Ectodermal cell (in vitro differentiated cells): ENCODE data around the gene AHSP.
"Not testable (repeated sequence)": the region's sequence is repeated elsewhere in the genome, so short reads cannot be mapped to it uniquely, and the experiment has no call there.

Experiments used
- H3K27ac ChIP-seq: 2 replicates; pipeline ENCODE4 v1.7.0; 2013; ENCODE audit warnings: mild to moderate bottlenecking, low read depth, low read length; ENCODE audit not compliant: insufficient read depth, poor library complexity, severe bottlenecking
- H3K27me3 ChIP-seq: 2 replicates; pipeline ENCODE4 v1.7.0; 2013; ENCODE audit warnings: mild to moderate bottlenecking, low read length; ENCODE audit not compliant: insufficient read depth, control insufficient read depth, poor library complexity, severe bottlenecking
- H3K36me3 ChIP-seq: one replicate; pipeline ENCODE4 v1.7.0; 2013; ENCODE audit warnings: low read length; ENCODE audit not compliant: control insufficient read depth, insufficient read depth
- H3K4me1 ChIP-seq: one replicate; pipeline ENCODE4 v1.7.0; 2013; ENCODE audit warnings: low read length; ENCODE audit not compliant: control insufficient read depth, insufficient read depth
- H3K4me3 ChIP-seq: 2 replicates; pipeline ENCODE4 v1.7.0; 2013; ENCODE audit warnings: low read depth, low read length, control low read depth; ENCODE audit not compliant: insufficient read depth
- H3K9me3 ChIP-seq: 2 replicates; pipeline ENCODE4 v1.7.0; 2013; ENCODE audit warnings: mild to moderate bottlenecking, low read length, moderate library complexity; ENCODE audit not compliant: control insufficient read depth
- WGBS, 2 experiments: methylation state at CpG; one replicate each; pipeline ENCODE4 v1.1.7; 2013; ENCODE audit warnings: missing lambda C conversion rate in 2 of 2; 5-methylcytosine and 5-hydroxymethylcytosine counted together

The AHSP gene

GRCh38 chr16:31513126-31513525 lies 14.6 kb upstream of the AHSP start:
- no peak overlapping the region for H3K27ac ChIP-seq
- WGBS, 2 experiments: 58 to 61% methylated on average over 6 of the region's 6 CpGs

GRCh38 chr16:31513884-31514283 lies 13.8 kb upstream of the AHSP start:
- H3K27ac ChIP-seq: no peak overlapping the region
- no peaks in the 10 kb centered on the region for H3K4me1 ChIP-seq
- no peaks in the 10 kb centered on the region for H3K27me3 ChIP-seq
- no peaks in the 10 kb centered on the region for H3K36me3 ChIP-seq
- H3K9me3 ChIP-seq: no peaks in the 10 kb centered on the region
- no peak overlapping the region for H3K4me3 ChIP-seq

More at GRCh38 chr16:31513126-31513525, 14.6 kb upstream of the AHSP start:
- Histone ChIP-seq H3K9me3 (no peaks in the 10 kb centered on the region), H3K4me1 (no peaks in the 10 kb centered on the region), H3K4me3 (no peak overlapping the region), H3K36me3 (no peaks in the 10 kb centered on the region), H3K27me3 (no peaks in the 10 kb centered on the region)

GRCh38 chr16:31517800-31518402 lies 9.8 kb upstream of the AHSP start:
- no peaks in the 10 kb centered on the region for H3K4me1 ChIP-seq
- no peaks in the 10 kb centered on the region for H3K27me3 ChIP-seq
- no peak overlapping the region for H3K4me3 ChIP-seq
- no peaks in the 10 kb centered on the region for H3K36me3 ChIP-seq
- no peaks in the 10 kb centered on the region for H3K9me3 ChIP-seq
- WGBS, 2 experiments: 79 to 91% methylated on average over 2 to 3 of the region's 4 CpGs
- no peak overlapping the region for H3K27ac ChIP-seq

GRCh38 chr16:31519759-31520431 lies 7.8 kb upstream of the AHSP start:
- Histone ChIP-seq H3K27me3 (no peaks in the 10 kb centered on the region), H3K4me3 (no peak overlapping the region), H3K9me3 (no peaks in the 10 kb centered on the region), H3K4me1 (no peaks in the 10 kb centered on the region), H3K36me3 (no peaks in the 10 kb centered on the region), H3K27ac (no peak overlapping the region)
- 76 to 81% methylated on average over 2 of the region's 2 CpGs for WGBS, 2 experiments

- no peaks in the 10 kb centered on the region for H3K9me3 ChIP-seq
- H3K4me1 ChIP-seq: no peaks in the 10 kb centered on the region
- 47 to 59% methylated on average over 2 to 3 of the region's 3 CpGs for WGBS, 2 experiments
- no peaks in the 10 kb centered on the region for H3K36me3 ChIP-seq
- H3K27ac ChIP-seq: no peak overlapping the region
- H3K27me3 ChIP-seq: no peaks in the 10 kb centered on the region
- no peak overlapping the region for H3K4me3 ChIP-seq
These were observed 6.3 kb upstream of the AHSP start for GRCh38 chr16:31521368-31521767.

- H3K4me1 ChIP-seq: no peaks in the 10 kb centered on the region
- H3K9me3 ChIP-seq: no peaks in the 10 kb centered on the region
- 91 to 93% methylated on average over 6 of the region's 6 CpGs for WGBS, 2 experiments
- H3K4me3 ChIP-seq: no peak overlapping the region
- H3K36me3 ChIP-seq: no peaks in the 10 kb centered on the region
- H3K27ac ChIP-seq: no peak overlapping the region
- no peaks in the 10 kb centered on the region for H3K27me3 ChIP-seq
These were observed 5.6 kb upstream of the AHSP start for GRCh38 chr16:31522071-31522470.

GRCh38 chr16:31523768-31524167 lies 3.9 kb upstream of the AHSP start:
- WGBS, 2 experiments: 75 to 80% methylated on average over 1 of the region's 6 CpGs
- not testable (repeated sequence) for H3K4me1 ChIP-seq, H3K4me3 ChIP-seq, H3K36me3 ChIP-seq, H3K9me3 ChIP-seq, H3K27ac ChIP-seq
- H3K27me3 ChIP-seq: peaks cover 13% of the 10 kb centered on the region

- H3K4me1 ChIP-seq: peaks cover 10% of the 10 kb centered on the region
- H3K27me3 ChIP-seq: peaks cover 26% of the 10 kb centered on the region
- no peaks in the 10 kb centered on the region for H3K36me3 ChIP-seq
- 80 to 94% methylated on average over 3 of the region's 3 CpGs for WGBS, 2 experiments
- H3K4me3 ChIP-seq: no peak overlapping the region
- H3K27ac ChIP-seq: no peak overlapping the region
- no peaks in the 10 kb centered on the region for H3K9me3 ChIP-seq
These were observed 2.6 kb upstream of the AHSP start for GRCh38 chr16:31525113-31525512.

- Histone ChIP-seq H3K27me3 (peaks cover 39% of the 10 kb centered on the region), H3K4me3 (peak overlapping the region; percentile 39), H3K36me3 (no peaks in the 10 kb centered on the region), H3K4me1 (peaks cover 10% of the 10 kb centered on the region), H3K27ac (no peak overlapping the region), H3K9me3 (no peaks in the 10 kb centered on the region)
- 35 to 39% methylated on average over 11 of the region's 11 CpGs for WGBS, 2 experiments
These were observed 915 bp downstream of the AHSP start for GRCh38 chr16:31528523-31529107.

GRCh38 chr16:31529108-31529936 lies 1.6 kb downstream of the AHSP start:
- Histone ChIP-seq H3K27ac (no peak overlapping the region), H3K27me3 (peaks cover 39% of the 10 kb centered on the region), H3K36me3 (no peaks in the 10 kb centered on the region), H3K4me3 (peak overlapping the region; percentile 39), H3K9me3 (no peaks in the 10 kb centered on the region), H3K4me1 (peaks cover 10% of the 10 kb centered on the region)
- whole genome bisulfite sequencing, 2 experiments: 2% methylated on average over 52 of the region's 52 CpGs
